Stimulated activated CD8-positive, alpha-beta memory T cell treated with anti-CD3 and anti-CD28 coated beads, Interleukin-7, amount 100 ng/mL, for 48 hours (primary cell): ENCODE data around the gene PDCD1LG2.

ENCODE experiments used
- DNase-seq, 2 donors: peaks; one replicate each; pipeline ENCODE4 v3.0.0-alpha.2; 2020; ENCODE audit warnings: low read depth in 1 of 2; ENCODE audit errors: extremely low read depth in 1 of 2

Gene PDCD1LG2

DNA sequence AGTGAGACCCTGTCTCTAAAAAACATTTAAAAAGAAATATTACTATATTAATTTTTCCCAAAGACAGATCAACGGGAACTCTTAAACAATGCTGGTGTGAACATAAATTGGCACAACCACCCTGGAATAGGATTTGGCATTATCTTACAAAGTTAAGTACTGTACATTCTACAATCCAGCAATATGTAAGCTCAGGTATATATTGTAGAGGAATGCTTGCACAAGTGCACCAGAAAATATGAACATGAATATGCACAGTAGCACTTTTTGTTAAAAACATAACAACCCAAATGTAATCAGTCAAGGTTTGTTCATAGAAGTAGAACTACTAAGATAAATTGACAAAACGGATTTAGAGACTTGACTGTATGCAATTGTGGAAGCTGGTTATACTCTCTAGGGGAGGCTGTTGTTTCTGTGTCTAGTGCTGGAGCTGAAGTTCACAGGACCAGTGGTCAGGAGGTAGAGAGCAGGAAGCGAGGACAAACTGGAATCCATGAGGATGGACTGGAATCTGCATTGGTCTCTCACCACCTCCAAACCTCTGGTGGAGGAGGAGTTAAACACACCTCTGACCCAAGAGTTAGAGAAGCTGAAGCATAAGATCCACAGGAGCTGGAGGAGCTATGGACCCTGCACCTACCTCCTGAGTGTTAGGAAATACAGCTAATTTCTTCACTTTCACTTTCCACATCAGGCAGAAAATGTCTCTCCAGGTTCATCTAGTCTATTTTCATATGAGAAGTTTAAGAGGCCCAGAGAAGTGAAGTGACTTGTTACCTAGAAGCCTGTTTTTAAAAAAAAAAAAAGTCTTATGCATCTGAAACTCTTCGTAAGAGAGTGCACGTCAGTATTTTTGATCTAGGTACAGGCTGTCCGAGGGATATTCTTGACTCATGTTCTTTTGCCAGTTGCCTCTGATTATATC lies 98.2 kb downstream of the PDCD1LG2 start:
- no peak for DNase-seq

DNA sequence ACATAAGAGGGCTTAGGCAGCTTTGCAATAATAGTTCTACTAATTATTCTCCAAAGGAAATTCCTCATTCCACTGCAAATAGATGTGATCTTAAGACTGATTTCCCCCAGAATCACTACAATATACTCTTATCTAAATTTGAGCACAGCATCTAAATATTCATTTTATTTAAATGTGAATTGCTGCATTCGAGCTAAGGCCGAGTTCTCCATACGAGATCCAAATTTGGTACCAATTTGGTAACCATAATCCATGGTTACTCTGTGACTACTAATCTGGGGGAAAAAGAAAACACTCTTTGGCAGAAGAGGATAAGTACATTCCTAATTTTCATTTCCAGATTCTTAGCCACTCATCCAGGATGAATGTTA lies 98.9 kb downstream of the PDCD1LG2 start:
- no peak for DNase-seq

DNA sequence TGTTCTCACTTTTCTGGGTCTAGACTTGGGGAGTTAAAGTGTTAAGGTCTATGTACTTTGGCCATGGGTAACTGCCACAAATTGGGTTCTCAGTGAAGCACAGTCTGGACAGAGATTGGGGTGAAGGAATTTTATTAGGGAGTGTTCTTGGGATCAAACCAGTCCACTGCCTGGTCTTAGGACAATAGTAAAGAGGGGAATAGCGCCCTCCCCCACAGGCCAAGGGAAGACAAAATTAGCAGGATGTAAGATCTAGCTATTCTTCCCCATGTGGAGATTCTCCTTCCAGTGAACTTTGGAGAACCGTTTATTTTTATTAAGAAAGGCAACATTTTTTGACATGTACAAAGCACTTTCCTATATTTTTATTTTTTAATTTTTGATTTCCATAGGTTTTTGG lies 100.2 kb downstream of the PDCD1LG2 start:
- no peak for DNase-seq

DNA sequence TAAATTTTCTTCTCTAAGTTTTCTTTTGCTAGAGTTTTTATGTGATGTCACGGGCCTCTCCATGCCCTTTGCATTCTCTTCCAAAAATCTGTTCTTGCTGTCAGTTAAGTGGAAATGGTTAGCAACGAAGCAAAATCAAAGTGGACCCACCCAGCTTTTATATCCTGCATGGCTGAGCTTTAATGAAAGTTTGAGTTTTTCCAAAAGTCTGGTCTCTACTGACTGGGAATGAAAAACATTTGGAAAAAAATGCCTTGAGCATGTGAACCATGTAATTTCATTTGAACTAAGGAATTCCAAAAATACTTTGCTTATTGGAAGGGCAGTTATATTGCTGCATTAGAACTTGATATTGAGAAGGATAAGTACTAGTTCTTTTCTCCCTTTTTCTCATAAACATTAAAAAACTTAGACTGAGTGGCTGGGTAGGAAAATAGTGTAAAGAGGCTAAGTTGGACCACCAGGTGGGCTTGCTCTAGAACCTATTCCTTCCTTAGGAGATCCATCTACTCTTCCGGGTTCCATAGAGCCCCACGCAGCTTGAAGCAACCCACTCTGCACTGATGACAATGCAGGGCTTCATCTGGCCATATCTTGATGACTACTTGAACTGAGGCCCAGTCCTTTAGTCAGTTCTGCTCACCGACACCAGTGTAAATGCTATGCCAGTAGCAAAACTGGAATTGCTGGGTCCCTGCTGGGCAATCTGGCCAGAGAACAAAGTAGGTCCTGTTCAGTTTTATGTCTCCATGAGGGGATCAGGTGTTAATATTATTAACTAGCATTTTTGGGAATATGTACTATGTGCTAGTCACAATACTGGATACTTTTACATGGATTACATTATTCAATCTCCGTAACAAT lies 101.2 kb downstream of the PDCD1LG2 start:
- no peak for DNase-seq

DNA sequence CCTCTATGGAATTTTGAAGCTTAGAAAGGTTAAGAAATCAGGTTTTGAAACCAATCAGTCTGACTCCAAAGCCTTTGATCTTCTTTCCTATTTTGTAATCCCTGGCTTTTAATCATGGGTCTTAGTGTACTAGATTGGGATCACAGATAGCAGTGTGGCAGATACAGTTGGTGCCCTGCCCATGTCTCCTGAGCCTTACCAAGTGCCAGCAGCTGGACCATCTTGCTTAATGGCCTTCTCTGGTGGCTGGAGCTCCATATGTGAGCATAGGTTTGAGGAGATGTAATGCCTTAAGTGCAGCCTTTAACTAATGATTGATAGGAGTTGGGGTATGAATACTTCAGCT lies 101.8 kb downstream of the PDCD1LG2 start:
- no peak for DNase-seq

DNA sequence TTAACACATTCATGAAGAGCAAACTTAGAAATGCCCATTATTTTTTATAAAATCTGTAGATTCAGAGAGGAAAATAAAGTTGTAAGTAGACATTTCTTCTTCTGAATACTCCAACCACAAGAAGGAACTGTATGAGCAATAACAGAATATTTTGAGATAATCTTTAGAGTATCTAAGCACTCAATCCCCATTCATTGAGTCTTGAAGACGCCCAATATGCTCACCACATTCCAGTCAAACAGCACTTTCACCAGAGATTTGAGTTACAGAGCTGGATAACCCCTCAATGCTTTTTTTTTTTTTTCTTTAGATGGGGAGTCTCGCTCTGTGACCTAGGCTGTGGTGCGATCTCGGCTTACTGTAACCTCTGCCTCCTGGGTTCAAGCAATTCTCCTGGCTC lies 103.9 kb downstream of the PDCD1LG2 start:
- no peak for DNase-seq

DNA sequence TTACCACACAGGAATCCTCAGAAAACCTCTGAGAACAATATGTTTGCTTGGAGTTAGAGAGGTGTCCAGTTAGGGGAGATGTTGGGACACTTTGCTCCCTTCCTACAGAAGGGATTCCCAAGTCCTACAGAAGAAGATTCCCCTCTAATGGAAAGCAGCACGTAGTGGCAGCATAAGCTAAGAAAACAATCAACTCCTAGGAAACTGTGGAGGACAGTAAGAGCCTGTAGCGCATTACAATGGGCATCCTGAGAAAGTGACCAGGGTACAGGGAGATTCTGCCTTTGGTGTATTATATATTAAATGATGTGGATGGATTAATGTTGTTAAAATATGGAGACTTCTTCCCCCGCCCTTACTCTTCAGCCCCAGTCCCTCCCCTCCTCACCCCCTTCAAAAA lies 104.7 kb downstream of the PDCD1LG2 start:
- DNase-seq = no peak

DNA sequence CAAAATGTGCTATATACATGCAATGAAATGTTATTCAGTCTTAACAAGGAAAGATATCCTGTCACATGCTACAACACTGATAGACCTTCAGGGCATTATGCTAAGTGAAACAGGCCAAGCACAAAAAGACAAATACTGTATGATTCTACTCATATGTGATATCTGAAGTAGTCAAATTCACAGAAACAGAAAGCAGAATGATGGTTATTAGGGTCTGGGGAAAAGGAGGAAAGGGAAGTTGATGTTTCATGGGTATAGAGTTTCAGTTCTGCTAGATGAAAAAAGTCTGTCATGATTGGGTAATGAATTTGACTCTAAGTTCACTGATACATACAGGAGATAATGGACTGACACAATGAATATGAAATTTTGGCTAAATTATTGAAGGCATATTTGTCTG lies 107.4 kb downstream of the PDCD1LG2 start:
- DNase-seq = no peak

DNA sequence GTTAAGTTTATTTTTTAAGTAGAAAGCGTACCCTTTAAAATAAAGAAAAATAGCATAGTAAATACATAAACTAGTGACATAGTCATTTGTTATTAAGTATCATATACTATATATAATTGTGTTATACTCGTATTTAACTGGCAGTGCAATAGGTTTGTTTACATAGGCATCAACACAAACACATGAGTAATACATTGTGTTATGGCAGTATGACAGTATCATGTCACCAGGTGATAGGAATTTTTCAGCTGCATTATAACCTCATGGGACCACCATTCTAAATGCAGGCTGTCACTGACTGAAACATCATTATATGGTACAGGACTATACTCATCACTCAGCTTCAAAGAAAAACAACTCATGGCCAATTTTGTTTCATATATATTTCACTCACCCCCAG lies 110.2 kb downstream of the PDCD1LG2 start:
- DNase-seq = no peak
